ENCODE results near the gene ZNF430. TPM values are rescaled to one million over a fixed set of nuclear protein-coding genes. Genes with fewer than 3 reads are reported as not detected.

The ZNF430 gene
- total and polyA plus RNA-seq, 10 donors: 3.3 to 32.4 (median 25.1) TPM

DNA sequence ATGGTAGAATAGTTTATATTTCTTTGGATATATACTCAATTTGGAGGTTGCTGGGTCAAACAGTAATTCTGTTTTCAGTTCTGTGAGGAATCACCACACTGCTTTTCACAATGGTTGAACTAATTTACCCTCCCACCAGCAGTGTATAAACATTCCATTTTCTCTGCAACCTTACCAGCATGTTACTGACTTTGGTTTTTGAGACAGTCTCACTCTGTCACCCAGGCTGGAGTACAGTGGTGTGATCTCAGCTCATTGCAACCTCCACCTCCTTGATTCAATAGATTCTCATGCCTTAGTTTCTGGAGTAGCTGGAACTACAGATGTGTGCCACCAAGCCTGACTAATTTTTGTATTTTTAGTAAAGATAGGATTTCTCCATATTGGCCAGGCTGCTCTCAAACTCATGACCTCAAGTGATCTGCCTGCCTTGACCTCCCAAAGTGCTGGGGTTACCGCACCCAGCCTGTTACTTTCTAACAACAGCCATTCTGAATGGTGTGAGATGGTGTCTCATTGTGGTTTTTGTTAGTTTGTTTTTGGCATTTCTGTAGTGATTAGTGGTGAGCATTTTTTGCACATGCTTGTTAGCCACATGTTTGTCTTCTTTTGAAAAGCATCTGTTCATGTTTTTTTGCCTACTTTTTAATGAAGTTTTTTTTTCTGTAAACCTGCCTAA lies 74.0 kb downstream of the ZNF430 start:
- TF ChIP-seq, protein P1, sequence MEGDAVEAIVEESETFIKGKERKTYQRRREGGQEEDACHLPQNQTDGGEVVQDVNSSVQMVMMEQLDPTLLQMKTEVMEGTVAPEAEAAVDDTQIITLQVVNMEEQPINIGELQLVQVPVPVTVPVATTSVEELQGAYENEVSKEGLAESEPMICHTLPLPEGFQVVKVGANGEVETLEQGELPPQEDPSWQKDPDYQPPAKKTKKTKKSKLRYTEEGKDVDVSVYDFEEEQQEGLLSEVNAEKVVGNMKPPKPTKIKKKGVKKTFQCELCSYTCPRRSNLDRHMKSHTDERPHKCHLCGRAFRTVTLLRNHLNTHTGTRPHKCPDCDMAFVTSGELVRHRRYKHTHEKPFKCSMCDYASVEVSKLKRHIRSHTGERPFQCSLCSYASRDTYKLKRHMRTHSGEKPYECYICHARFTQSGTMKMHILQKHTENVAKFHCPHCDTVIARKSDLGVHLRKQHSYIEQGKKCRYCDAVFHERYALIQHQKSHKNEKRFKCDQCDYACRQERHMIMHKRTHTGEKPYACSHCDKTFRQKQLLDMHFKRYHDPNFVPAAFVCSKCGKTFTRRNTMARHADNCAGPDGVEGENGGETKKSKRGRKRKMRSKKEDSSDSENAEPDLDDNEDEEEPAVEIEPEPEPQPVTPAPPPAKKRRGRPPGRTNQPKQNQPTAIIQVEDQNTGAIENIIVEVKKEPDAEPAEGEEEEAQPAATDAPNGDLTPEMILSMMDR (IDR thresholded peaks at IDR 0.05 in 8 of 11, conservative IDR thresholded peaks at IDR 0.05 in 3 of 11): no peak
- TF ChIP-seq POLR2AphosphoS5 (IDR thresholded peaks at IDR 0.05): no peak
- no peak overlapping the region for H3K27ac ChIP-seq
- H3K36me3 ChIP-seq: peaks cover 0 to 31% (median 3%) of the 10 kb centered on the region in 6 donors
- H3K4me1 ChIP-seq: no peaks in the 10 kb centered on the region
- intact Hi-C loops (cut with DNase I; ENCODE audit: low total_unique reads): no loop called here
- no peak overlapping the region for H3K4me3 ChIP-seq
- no peak for DNase-seq
- H3K27me3 ChIP-seq (replicated peaks in 1 of 7): no peaks in the 10 kb centered on the region
- 90 to 96% (median 94%) methylated on average over 1 of the region's 1 CpG for WGBS, 5 donors
- H3K9me3 ChIP-seq: no peaks in the 10 kb centered on the region

DNA sequence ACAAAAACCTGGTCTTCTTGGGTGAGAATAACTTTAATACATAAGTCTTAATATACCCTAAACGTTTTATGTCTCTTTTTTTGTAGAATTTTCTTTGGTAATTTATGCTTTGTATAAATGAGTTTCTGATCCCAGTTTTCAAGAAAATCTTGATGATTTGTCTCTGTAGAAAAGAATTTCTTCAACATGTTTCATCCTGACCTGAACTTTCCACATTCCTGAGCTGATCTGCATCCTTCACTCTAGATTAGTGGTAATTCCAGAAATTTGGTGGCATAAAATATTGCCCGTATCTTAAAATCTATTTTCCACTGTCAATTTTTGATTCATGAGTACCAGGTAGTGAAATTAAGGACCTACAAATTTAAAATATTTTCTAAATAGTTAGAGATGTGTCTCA lies 77.8 kb downstream of the ZNF430 start:
- no peak overlapping the region for H3K27ac ChIP-seq
- no peak for TF ChIP-seq POLR2A (IDR thresholded peaks at IDR 0.05)
- TF ChIP-seq, protein P1 (IDR thresholded peaks at IDR 0.05 in 8 of 11, conservative IDR thresholded peaks at IDR 0.05 in 3 of 11): no peak
- TF ChIP-seq POLR2AphosphoS5 (IDR thresholded peaks at IDR 0.05): no peak
- intact Hi-C loops (cut with DNase I; ENCODE audit: low total_unique reads): no loop called here
- H3K36me3 ChIP-seq: peaks cover 0 to 53% (median 8%) of the 10 kb centered on the region in 6 donors
- WGBS, 5 donors: 65 to 93% (median 90%) methylated on average over 2 of the region's 2 CpGs
- no peaks in the 10 kb centered on the region for H3K4me1 ChIP-seq
- H3K27me3 ChIP-seq (replicated peaks in 1 of 7): no peaks in the 10 kb centered on the region
- no peaks in the 10 kb centered on the region for H3K9me3 ChIP-seq
- H3K4me3 ChIP-seq: no peak overlapping the region
- no peak for DNase-seq

DNA sequence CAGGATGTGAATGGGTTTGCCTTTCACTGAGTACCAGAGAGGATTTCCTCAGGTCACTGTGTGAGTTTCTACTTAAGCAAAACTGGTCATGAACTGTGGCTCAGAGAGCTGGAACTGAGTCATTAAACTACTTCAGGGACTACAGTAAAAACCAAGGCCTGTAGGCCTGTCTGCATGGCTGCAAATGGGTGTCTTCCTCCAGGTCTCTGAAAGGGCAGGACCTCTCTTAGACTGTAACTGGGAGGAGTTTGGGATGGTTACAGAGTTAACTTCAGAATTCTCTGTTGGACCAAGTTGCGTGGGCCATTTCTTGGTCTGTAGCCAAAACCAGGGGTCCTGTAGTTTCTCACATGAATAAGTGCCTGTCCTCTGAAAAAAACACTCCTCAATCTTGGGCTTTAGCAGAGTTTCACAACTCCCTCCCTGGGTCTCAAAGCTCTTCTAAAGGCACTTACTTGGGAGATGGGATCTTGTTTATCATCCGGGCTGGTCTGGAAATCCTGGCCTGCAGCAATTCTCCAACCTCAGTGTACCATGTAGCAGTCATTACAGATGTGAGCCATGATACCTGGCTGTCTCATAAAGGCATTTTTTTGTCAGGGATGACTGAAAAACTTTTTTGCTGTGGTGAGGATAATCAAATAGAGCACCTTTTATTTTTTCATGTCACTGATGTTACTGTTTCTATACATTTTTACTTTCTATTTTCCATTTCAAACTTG lies 81.2 kb downstream of the ZNF430 start:
- H3K27ac ChIP-seq: no peak overlapping the region
- intact Hi-C loops (cut with DNase I; ENCODE audit: low total_unique reads): no loop called here
- 60 to 89% (median 86%) methylated on average over 2 of the region's 2 CpGs for WGBS, 5 donors
- peaks cover 0 to 76% (median 20%) of the 10 kb centered on the region in 6 donors for H3K36me3 ChIP-seq
- no peak for DNase-seq
- H3K9me3 ChIP-seq: peaks cover 0 to 16% (median 0%) of the 10 kb centered on the region in 8 donors
- TF ChIP-seq POLR2A (IDR thresholded peaks at IDR 0.05): no peak
- TF ChIP-seq, protein P1 (IDR thresholded peaks at IDR 0.05 in 8 of 11, conservative IDR thresholded peaks at IDR 0.05 in 3 of 11): no peak
- TF ChIP-seq POLR2AphosphoS5 (IDR thresholded peaks at IDR 0.05): no peak
- H3K27me3 ChIP-seq (replicated peaks in 1 of 7): no peaks in the 10 kb centered on the region
- no peak overlapping the region for H3K4me3 ChIP-seq
- no peaks in the 10 kb centered on the region for H3K4me1 ChIP-seq

DNA sequence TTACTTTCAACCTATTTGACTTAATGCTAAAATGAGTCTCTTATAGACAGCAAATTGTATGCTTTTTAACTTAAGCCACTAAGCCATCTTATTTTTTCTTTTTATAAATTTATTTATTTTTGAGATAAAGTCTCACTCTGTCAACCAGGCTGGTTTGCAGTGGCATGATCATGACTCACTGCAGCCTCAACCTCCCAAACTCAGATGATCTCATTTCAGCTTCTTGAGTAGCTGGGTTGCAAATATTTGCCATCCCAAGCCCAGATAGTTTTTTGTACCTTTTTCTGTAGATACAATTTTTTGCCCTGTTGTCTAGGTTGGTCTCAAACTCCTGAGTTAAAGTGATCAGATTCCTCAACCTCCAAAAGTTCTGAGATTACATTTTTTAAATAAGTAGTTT lies 88.7 kb downstream of the ZNF430 start:
- peaks cover 0 to 38% (median 19%) of the 10 kb centered on the region in 8 donors for H3K9me3 ChIP-seq

More for the DNA sequence above, 88.7 kb downstream of the ZNF430 start:
- DNase-seq: no peak
- Histone ChIP-seq H3K27ac (no peak overlapping the region), H3K4me1 (no peaks in the 10 kb centered on the region), H3K27me3 (replicated peaks in 1 of 7) (no peaks in the 10 kb centered on the region), H3K36me3 (peaks cover 0 to 76% (median 6%) of the 10 kb centered on the region in 6 donors), H3K4me3 (no peak overlapping the region)
- intact Hi-C loops (cut with DNase I; ENCODE audit: low total_unique reads): no loop called here
- TF ChIP-seq, protein P1 (IDR thresholded peaks at IDR 0.05 in 8 of 11, conservative IDR thresholded peaks at IDR 0.05 in 3 of 11): no peak
- no peak for TF ChIP-seq POLR2A (IDR thresholded peaks at IDR 0.05)
- no peak for TF ChIP-seq POLR2AphosphoS5 (IDR thresholded peaks at IDR 0.05)
